ENCODE measurements around the gene UFC1. TPM values are rescaled to one million over a fixed set of nuclear protein-coding genes. Genes with fewer than 3 reads are reported as not detected.
A peak's percentile ranks its signal among the peaks of the same experiment; 100 is the strongest.

The UFC1 gene
- total RNA-seq, 4 donors from 2014 or later: 34.1 to 51.5 (median 37.6) TPM

DNA sequence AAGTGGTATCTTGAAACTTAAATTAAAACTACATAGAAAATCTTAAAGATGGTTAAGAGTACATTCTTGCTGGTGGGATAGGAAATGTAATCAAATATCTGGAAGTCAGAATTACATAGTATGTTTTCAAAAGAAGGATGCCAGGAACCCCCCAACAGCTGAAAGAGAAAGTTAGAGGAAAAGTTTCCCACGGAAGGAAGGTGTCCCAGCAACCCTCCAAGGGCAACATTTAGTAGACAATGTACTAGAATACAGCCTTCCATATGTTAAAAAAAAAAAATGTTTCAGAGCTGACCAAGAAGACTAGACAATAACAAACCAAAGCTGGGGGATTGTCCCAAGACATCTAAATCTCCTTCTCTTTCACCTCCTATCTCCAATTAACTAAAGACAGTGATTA is 23.5 kb upstream of the UFC1 start:
- no peaks in the 10 kb centered on the region for H3K27me3 ChIP-seq
- no peak overlapping the region for H3K4me3 ChIP-seq
- 33 to 41% methylated on average over 1 of the region's 1 CpG for WGBS, 2 donors
- TF ChIP-seq, protein P1, sequence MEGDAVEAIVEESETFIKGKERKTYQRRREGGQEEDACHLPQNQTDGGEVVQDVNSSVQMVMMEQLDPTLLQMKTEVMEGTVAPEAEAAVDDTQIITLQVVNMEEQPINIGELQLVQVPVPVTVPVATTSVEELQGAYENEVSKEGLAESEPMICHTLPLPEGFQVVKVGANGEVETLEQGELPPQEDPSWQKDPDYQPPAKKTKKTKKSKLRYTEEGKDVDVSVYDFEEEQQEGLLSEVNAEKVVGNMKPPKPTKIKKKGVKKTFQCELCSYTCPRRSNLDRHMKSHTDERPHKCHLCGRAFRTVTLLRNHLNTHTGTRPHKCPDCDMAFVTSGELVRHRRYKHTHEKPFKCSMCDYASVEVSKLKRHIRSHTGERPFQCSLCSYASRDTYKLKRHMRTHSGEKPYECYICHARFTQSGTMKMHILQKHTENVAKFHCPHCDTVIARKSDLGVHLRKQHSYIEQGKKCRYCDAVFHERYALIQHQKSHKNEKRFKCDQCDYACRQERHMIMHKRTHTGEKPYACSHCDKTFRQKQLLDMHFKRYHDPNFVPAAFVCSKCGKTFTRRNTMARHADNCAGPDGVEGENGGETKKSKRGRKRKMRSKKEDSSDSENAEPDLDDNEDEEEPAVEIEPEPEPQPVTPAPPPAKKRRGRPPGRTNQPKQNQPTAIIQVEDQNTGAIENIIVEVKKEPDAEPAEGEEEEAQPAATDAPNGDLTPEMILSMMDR (IDR thresholded peaks at IDR 0.05): no peak
- no peak for TF ChIP-seq EP300 (IDR thresholded peaks at IDR 0.05)
- no peak for TF ChIP-seq POLR2A (IDR thresholded peaks at IDR 0.05)
- no peaks in the 10 kb centered on the region for H3K9me3 ChIP-seq
- H3K27ac ChIP-seq: peak overlapping the region in 1 of 4 donors; percentile 98
- H3K36me3 ChIP-seq: peaks cover 0 to 46% (median 13%) of the 10 kb centered on the region in 3 donors
- no peak for DNase-seq (ENCODE audit: low spot score in 2 of 2)
- peaks cover 0 to 68% (median 30%) of the 10 kb centered on the region in 4 donors for H3K4me1 ChIP-seq

DNA sequence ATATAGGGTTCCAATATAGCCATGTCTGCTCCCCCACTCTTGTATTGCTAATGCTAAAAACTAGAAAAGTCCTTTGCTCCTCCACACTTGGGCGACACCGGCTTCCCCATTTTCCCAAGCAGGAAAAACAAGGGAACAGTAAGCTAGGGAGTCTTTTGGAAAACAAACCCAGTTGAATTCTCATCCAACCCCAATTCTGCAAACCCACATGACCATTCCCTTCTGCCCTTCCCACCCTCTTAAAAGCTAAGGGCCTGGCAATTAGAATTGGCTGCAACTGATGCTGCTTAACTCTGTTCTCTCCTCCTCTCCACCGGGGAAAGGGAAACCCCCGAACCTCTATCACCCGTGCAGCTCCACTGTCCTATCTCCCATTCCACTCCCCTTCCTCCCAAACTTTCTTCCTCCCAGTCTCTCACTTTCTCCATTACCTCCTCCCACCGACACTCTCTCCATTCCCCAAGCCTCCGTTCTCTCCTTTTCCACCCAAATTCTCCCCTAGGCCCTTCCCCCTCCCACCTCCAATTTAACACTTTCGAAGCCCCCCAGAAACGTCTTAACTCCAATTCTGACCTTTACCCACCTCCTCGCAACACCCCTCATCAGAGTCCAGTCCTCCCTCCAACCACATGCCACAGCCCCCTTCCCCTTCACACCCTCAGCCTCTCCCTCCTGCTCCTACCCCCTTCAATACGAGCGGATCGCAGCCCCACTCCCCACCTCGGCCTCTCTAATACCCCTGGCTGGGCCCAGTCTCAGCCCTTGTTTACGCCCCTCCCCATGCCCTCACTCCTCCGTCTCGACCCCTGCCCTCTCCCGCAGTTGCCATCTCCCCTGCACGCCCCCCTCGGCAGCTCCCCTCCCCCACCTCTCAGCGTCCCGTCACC is 22.0 kb upstream of the UFC1 start:
- TF ChIP-seq, protein P1 (IDR thresholded peaks at IDR 0.05): no peak
- TF ChIP-seq POLR2A (IDR thresholded peaks at IDR 0.05): no peak
- TF ChIP-seq EP300 (IDR thresholded peaks at IDR 0.05): peak in 1 of 2 donors; percentile 22
- peak overlapping the region; percentile 54 to 82 (median 75) for H3K4me3 ChIP-seq

DNA sequence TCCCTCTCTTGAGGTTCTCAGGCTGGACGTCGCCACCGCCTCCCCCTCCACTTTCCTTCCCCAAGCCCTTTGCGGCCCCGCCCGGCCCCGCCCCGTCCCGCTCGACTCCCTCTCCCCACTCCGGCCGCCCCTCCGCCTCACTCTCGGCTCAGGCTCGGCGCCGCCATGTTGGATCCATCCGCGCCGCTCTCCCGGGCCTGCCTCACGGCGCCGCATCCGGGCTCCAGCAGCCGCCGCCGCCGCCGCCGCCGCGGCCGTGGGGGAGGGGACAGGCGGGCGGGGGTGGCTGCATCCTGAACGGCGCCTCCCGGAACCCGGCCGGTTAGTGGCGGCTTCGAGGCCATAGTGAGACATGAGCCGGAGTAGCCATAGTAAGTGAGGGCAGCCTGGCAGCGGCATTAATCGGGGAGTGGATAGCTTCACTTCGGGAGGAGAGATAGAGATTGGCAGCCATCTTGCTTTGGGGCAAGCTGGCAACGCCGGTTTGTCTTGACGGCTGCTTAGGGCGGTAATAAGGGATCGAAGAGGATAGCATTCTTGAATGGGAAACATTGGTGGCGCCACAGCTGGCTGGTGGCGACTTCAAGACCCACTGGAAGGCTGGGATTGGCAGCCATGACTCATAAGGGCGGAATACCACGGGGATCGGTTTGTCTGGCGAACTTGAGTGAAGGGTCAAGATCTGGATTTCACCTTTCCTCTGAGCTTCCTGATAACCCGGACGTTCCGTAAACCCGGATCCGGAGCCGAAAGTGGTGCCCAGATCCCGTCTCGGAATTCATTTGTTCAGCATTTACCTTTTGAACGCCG is 21.2 kb upstream of the UFC1 start, which contains the start of gene DEDD:
Gene DEDD (minus strand): TSS at position 258 of the 810 bp plus-strand sequence. CDS start 8,205 bp downstream, outside the sequence.
- H3K4me1 ChIP-seq: peaks cover 0 to 61% (median 26%) of the 10 kb centered on the region in 4 donors

More for the DNA sequence above, 22.0 kb upstream of the UFC1 start:
- DNase-seq (ENCODE audit: low spot score in 2 of 2): peak in 1 of 2 donors; percentile 41
- peaks cover 0 to 66% (median 30%) of the 10 kb centered on the region in 4 donors for H3K4me1 ChIP-seq
- H3K27ac ChIP-seq: peak overlapping the region; percentile 81 to 98 (median 95)
- WGBS, 2 donors: 2% methylated on average over 22 of the region's 22 CpGs
- H3K9me3 ChIP-seq: no peaks in the 10 kb centered on the region
- H3K36me3 ChIP-seq: peaks cover 0 to 31% (median 13%) of the 10 kb centered on the region in 3 donors
- no peaks in the 10 kb centered on the region for H3K27me3 ChIP-seq

DNA sequence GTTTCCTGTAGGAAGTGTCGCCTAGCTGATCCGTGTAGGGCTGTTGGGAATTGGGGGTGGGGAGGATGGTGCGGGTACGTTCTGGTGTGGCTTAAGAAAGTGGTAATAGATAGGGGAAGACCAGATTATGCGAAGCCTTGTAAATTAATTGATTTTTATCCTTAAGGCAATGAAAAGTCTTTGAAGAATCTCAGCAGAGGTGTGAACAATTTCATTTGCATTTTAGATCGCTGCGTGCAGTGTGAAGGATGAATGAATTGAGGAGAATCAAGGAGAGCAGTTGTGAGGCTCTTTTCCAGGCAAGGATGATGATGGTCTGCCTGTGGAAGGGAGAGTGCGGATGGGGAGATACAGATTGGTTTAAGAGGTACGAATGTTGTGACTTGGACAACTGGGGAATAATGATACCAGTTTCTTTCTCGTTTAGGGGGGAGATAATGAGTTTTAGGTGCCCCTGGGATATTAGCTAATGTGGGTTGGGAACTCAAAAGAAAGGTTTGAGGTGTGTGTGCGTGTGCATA is 20.5 kb upstream of the UFC1 start:
- no peaks in the 10 kb centered on the region for H3K27me3 ChIP-seq
- H3K9me3 ChIP-seq: no peaks in the 10 kb centered on the region
- DNase-seq (ENCODE audit: low spot score in 2 of 2): no peak
- peak overlapping the region; percentile 54 to 82 (median 75) for H3K4me3 ChIP-seq
- WGBS, 2 donors: 3 to 6% methylated on average over 11 of the region's 11 CpGs
- peak overlapping the region; percentile 81 to 98 (median 95) for H3K27ac ChIP-seq
- no peak for TF ChIP-seq EP300 (IDR thresholded peaks at IDR 0.05)
- TF ChIP-seq POLR2A (IDR thresholded peaks at IDR 0.05): no peak
- peaks cover 0 to 61% (median 23%) of the 10 kb centered on the region in 4 donors for H3K4me1 ChIP-seq
- H3K36me3 ChIP-seq: peaks cover 0 to 16% (median 10%) of the 10 kb centered on the region in 3 donors

More for the DNA sequence above, 21.2 kb upstream of the UFC1 start, which contains the start of gene DEDD:
- H3K9me3 ChIP-seq: no peaks in the 10 kb centered on the region
- no peaks in the 10 kb centered on the region for H3K27me3 ChIP-seq
- H3K27ac ChIP-seq: peak within 1 kb of the TSS; percentile 81 to 98 (median 95)
- TF ChIP-seq POLR2A (IDR thresholded peaks at IDR 0.05) (peak; percentile 51 to 52), EP300 (IDR thresholded peaks at IDR 0.05) (peak; percentile 27 to 86)
- TF ChIP-seq, protein P1 (IDR thresholded peaks at IDR 0.05): peak in 2 of 5 experiments; percentile 21 to 27
- peak; percentile 90 to 92 for DNase-seq (ENCODE audit: low spot score in 2 of 2)
- WGBS, 2 donors: 0 to 1% methylated on average over 49 to 58 of the region's 68 CpGs
- peaks cover 0 to 23% (median 13%) of the 10 kb centered on the region in 3 donors for H3K36me3 ChIP-seq
- peak within 1 kb of the TSS; percentile 54 to 82 (median 75) for H3K4me3 ChIP-seq

DNA sequence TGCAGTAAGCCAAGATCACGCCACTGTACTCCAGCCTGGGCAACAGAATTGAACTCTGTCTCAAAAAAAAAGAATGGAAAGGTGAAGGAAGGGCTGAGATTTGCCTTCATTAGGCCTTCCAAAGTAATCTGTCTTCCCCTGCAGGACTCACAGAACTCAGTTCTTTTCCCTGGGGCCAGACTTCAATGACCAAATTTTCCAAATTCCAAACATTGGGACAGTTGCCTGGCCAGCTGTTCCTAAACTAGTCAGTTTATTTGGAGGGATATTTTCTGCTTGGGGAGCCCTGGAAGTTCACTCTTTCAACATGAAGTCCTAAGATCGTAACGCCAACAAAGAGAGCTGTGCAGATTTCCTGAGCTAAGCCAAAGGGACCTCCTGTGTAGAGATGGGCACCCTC is 15.9 kb upstream of the UFC1 start:
- Histone ChIP-seq H3K27me3 (no peaks in the 10 kb centered on the region), H3K4me1 (peaks cover 0 to 26% (median 9%) of the 10 kb centered on the region in 4 donors), H3K4me3 (no peak overlapping the region), H3K27ac (no peak overlapping the region), H3K9me3 (no peaks in the 10 kb centered on the region), H3K36me3 (no peaks in the 10 kb centered on the region)
- TF ChIP-seq EP300 (IDR thresholded peaks at IDR 0.05) (no peak), POLR2A (IDR thresholded peaks at IDR 0.05) (no peak)
- whole genome bisulfite sequencing, 2 donors: 81 to 82% methylated on average over 3 of the region's 3 CpGs
- DNase-seq (ENCODE audit: low spot score in 2 of 2): no peak

Data from tibial nerve (tissue), 4 donors.